Muscle of back (tissue), 11 donors: ENCODE results near the gene DGKA. TPM values are rescaled to one million over a fixed set of nuclear protein-coding genes. Genes with fewer than 3 reads are reported as not detected.

Experiments used
- DNase-seq, 3 donors: peaks; one replicate each; pipeline versions ENCODE4 v3.0.0 to v3.0.0-alpha.2; 2013
- polyA plus RNA-seq, 10 donors: library from polyadenylated mRNA; unstranded; fragments of 120-200 nt; gene quantifications; one replicate each; pipeline ENCODE4 v1.2.1, GENCODE V29; 2013; ENCODE audit not compliant: insufficient read length in 10 of 10

Gene DGKA
- polyA plus RNA-seq, 10 donors = 12.8 to 49.9 (median 22.0) TPM

GRCh38 chr12:55929306-55929791 lies 1.6 kb upstream of the DGKA start:
- DNase-seq = peak in 2 of 3 donors; percentile 17 to 22

- DNase-seq = no peak
Measured at GRCh38 chr12:55931317-55931779, 386 bp downstream of the DGKA start.

- peak in 2 of 3 donors; percentile 77 to 86 for DNase-seq
Measured at GRCh38 chr12:55931780-55932550, 1.0 kb downstream of the DGKA start.

GRCh38 chr12:55932551-55932910 lies 1.6 kb downstream of the DGKA start:
- DNase-seq = peak in 1 of 3 donors; percentile 27

- no peak for DNase-seq
Measured at GRCh38 chr12:55933169-55933798, 2.3 kb downstream of the DGKA start.

- DNase-seq = no peak
Measured at GRCh38 chr12:55933799-55934742, 3.1 kb downstream of the DGKA start.

- no peak for DNase-seq
Measured at GRCh38 chr12:55934773-55935172, 3.8 kb downstream of the DGKA start.

GRCh38 chr12:55935738-55936151 lies 4.8 kb downstream of the DGKA start:
- peak in 2 of 3 donors; percentile 54 to 62 for DNase-seq

- DNase-seq = no peak
Measured at GRCh38 chr12:55937981-55938380, 7.0 kb downstream of the DGKA start.

GRCh38 chr12:55938826-55939501 lies 8.0 kb downstream of the DGKA start:
- DNase-seq = no peak

- DNase-seq = peak; percentile 73 to 92 (median 88)
Measured at GRCh38 chr12:55940065-55940732, 9.2 kb downstream of the DGKA start.

GRCh38 chr12:55942055-55942454 lies 11.1 kb downstream of the DGKA start:
- no peak for DNase-seq

GRCh38 chr12:55942577-55943136 lies 11.7 kb downstream of the DGKA start:
- no peak for DNase-seq

- no peak for DNase-seq
Measured at GRCh38 chr12:55946553-55946952, 15.6 kb downstream of the DGKA start.

GRCh38 chr12:55955344-55955743 lies 24.4 kb downstream of the DGKA start:
- DNase-seq = no peak

GRCh38 chr12:55955800-55956508 lies 25.0 kb downstream of the DGKA start:
- DNase-seq = no peak

- DNase-seq = no peak
Measured at GRCh38 chr12:55957106-55957859, 26.3 kb downstream of the DGKA start.

- no peak for DNase-seq
Measured at GRCh38 chr12:55963760-55964159, 32.8 kb downstream of the DGKA start.

- no peak for DNase-seq
Measured at GRCh38 chr12:55965240-55965639, 34.3 kb downstream of the DGKA start.
